Activated CD4-positive, alpha-beta T cell treated with anti-CD3 and anti-CD28 coated beads, Interleukin-2, Interleukin-4, amounts not matched to agents 100 ng/mL and 50 ng/mL, durations not matched to agents 16 hours and 8 hours (primary cell): ENCODE data around the gene TTC34.

ENCODE experiments used
- DNase-seq: peaks from one replicate; pipeline ENCODE4 v3.0.0-alpha.2; 2020; ENCODE audit warnings: low spot score

The TTC34 gene, protein sequence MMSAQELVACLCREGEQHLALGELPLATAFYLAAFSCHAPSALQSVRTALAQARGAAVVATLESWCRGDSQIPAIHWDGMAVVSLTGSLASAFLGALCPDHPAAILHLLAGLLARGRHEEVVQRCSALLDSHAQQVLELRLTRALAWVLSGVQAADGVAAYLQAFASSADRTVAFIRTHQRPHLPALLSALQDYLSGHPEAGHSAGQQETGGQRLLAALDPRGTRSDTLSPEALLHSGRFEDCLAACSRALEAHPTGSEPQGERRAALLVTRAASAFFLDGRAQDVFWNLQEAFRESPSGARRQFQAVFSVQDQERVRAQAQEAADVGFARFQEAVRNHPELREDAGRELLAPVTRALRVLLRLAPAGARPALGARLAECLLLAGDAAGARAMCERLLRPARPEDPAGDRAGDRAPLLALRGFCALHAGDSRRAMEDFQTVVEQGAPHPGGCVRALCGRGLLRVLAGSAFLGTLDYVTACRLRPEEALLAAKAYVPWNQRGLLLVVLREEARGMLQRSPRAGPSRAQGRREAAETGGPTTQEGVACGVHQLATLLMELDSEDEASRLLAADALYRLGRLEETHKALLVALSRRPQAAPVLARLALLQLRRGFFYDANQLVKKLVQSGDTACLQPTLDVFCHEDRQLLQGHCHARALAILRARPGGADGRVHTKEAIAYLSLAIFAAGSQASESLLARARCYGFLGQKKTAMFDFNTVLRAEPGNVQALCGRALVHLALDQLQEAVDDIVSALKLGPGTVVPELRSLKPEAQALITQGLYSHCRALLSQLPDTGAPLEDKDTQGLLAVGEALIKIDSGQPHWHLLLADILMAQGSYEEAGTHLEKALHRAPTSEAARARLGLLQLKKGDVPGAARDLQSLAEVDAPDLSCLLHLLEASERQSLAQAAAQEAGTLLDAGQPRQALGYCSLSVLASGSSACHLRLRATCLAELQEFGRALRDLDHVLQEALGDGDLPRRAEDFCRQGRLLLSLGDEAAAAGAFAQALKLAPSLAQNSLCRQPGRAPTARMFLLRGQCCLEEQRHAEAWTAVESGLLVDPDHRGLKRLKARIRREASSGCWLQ

DNA sequence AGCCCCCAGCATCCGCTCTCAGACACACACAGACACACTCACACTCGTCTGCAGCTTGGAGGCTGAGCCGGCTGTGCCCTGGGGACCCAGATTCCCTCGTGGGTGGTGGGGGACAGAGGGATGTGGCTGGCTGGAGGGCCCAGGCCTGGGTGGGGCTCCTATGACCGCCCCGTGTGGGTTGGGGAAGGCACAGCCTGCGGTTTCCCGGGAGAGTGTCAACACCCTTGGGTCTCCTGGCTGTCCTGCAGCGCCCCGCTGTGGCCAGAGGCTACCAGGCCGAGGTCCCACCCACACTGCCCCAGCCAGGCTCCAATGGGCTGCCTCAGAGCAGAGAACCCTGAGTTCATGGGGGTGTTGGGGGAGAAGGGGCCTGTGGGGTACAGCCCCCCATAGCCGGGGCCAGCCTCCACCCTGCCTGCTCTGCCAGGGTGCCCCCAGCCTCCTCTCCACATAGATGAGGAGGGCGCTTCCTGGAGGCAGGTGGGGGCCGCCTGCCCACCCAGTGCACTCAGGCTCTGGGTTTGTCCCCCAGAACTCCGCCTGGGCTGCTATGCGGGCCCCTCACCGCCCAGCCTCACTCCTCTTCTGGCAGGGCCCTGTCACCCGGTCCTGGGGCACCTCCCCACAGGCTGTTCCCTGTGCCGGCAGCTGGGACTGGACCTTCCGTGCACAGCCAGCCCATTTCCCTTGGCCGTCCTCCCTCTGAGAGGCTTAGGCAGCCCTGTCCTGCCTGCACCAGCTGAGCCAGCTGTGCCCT lies at the start of gene TTC34:
TSS of gene TTC34 (minus strand) at position 159 of the 757 bp plus-strand sequence. CDS start 866 bp downstream, outside the sequence.
- DNase-seq = peak; percentile 48

DNA sequence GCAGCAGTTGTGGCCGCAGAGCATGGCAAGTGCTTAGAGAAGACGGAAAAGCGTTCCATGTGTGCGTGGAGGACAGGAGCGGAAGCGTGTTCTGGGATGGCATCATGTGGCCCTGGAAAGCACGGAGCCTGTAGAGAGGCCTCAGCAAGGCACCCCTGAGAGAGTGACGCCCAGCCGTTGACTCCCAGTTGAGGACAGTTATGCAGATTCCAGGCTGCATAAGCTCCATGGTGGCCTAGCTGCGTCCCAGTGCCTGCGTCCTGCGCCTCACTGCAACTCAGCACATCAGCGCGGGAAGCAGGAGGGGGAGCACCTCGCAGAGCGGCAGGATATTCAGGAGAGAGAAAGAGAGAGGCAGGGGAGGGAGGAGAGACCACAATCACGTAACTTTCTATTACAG lies 49.0 kb upstream of the TTC34 start:
- no peak for DNase-seq

- no peak for DNase-seq
Observed at GRCh38 chr1:2848006-2848670, 46.6 kb upstream of the TTC34 start.

DNA sequence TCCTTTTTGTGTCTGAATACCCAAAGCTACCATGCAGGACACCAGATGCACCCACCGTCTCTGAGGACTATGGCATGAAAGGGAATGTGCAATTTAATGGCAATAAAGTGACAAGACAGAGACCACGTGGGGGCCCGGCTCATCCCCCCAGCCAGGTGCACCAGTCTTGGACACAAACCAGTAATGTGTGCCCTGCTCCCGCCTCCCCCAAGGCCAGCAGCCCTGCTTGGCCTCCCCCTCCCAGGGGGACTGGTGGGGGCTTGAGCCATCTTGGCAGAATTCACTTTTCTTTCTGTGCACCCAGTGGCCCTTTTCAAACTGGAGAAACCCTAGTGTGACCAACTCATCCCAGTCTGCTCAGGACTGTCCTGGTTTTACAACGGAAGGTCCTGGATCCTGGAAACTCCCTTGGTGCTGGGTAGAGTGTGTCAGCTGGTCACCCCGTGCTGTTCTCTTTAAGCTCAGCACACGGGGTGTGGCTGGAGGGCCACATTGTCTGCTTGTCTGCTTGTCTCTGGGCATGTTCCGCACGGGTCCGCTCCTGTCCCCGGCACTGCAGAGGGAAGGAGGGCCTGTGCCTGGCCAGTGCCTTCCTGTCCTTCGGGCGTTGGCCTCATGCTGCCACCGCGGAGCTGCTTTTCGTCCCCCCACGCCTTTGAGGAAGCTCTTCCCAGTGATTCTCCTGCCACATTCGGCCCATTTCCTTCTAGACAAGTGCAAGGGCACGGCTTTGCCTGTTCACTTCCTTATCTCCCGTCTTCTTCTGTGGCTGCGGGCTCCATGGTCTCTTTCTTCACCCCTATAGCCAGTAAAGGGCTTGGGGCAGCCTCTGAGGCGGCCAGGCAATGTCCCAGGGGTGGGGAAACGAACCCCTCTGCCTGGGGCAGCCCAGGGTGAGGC lies 45.8 kb upstream of the TTC34 start:
- DNase-seq = no peak

DNA sequence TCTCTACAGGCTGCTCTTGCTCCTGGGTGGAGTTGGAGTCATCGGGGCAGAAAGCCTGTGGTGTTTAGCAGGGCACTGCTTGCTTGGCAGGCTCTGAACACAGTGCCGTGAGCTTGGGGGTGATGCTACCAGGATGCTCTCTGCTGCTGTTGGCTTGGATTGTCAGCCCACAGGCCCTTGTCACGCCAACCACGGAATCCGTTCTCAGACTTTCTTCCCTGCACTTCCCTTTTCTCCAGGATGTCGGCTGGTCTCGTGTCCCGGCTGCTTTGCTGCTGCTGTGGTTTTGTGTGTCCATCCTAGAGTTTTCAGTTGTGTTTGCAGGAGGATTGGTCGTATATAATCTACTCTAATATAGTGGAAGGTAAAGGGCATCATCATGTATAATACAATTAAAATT lies 44.4 kb upstream of the TTC34 start:
- DNase-seq = no peak

- peak; percentile 37 for DNase-seq
Observed at GRCh38 chr1:2840036-2840809, 38.7 kb upstream of the TTC34 start.

DNA sequence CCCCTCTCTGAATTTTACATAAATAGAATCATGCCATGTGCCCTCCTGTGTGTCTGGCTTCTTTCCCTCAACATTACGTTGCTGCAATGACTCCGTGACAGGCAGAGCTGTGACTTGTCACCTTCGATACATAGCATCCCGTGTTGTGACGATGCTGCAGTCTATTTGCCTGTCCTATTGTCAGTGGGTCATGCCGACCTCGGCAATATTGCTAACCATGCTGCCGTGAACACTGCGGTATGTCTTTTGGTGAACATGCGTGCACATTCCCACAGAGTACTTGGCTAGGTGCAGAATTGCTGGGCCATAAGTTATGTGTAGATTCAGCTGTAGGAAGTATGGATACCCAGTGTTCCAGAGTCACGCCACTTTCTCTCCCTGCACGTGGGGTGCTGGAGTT lies 36.3 kb upstream of the TTC34 start:
- no peak for DNase-seq

DNA sequence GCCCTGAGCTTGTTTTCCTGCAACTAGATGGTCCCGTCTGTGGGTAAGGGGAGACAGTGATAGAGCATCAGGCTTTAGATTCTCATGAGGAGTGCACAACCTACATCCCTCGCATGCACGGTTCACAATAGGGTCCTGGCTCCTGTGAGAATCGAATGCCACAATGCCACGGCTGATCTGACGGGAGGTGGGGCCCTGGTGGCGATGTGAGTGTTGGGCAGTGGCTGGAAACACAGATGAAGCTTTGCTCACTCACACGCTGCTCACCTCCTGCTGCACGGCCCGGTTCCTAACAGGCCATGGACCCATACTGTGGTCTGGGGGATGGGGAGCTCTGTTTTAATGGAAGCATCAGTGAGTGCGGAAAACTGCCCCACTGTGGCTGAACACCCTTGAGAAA lies 35.8 kb upstream of the TTC34 start:
- no peak for DNase-seq

DNA sequence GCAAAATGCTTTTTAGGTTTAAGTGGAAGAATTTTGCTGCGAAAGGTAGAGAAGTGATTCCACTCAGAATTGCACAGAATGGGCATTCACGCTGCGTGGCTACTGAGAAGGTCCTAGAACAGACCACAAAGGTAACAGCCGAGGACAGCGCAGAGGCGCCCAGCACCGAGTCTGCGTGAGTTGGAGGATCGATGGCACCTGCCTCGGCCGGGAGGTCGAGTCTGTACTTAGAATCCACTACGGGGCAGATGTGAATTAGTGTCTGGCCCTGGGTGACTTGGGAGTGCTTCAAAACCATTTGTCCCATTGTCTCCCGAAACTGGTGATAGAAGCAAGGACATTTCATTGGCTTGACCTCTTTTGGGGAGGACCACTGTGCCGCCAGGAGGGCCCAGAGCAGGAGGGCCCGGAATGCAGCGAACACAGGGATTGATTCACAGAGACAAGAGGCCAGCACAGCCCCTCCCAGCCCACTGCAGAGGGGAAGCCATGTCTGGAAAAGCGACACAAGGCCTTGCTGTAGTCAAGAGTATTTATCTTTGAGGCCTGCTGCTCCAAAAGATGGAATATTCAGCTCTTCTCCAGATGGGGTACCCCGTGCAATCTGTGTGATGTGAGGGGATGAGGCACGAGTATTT lies 35.0 kb upstream of the TTC34 start:
- no peak for DNase-seq

GRCh38 chr1:2835650-2836159 lies 34.2 kb upstream of the TTC34 start:
- DNase-seq = no peak

DNA sequence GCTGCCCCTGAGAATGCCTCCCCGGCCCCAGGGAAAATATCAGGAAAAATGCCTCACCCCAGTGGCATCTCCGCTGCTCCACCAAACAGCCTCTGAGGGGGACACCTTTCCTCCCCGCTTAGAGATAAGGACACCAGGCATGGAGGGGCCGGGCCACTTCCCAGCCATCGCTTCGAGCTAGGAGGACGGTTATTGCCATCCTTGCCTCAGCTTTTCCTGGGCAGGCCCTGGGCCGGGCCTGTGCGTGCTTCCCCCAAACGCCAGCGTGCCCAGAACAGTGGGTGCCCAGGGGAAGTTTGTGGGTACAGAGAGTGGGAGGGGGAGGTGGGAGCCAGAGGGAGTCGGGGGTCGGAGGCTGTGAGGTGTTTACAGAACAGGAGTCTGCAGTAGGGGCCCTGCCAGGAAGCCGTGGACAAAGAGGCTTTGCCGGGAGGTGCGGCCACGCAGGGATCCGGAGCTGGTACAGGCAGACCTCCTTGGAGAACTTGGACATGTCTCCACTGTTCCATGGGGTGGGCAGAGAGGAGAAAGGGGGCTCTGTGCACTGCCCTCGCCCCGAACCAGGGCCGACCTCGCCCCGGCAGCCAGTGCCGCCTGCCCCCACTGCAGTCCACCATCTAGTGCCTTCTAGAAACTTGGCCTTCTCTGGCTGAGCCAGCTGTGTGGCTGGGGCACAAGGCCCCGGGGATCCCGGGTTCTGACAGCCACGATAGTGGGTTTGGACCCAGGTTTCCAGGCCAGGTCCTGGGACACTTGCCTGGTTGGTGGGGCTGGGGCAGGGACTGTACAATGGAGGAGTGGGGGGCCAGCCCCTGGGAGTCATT lies 33.5 kb upstream of the TTC34 start:
- no peak for DNase-seq

DNA sequence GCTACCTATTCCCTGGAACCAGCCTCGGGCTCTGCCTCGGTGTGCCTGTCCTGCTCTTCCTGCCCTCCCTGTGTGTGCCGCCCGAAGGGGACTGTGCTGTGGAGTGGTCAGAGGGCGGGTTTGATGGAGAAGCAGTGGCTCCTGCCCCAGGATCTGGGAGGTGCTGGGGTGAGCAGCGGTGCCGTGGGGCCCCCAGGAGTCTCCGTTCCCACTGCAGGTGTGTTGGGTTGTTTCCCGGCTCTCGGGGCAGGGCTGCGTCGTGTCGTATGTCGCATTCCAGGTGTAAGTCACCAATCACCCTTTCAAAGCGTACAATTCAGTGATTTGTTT lies 32.6 kb upstream of the TTC34 start:
- DNase-seq = no peak

DNA sequence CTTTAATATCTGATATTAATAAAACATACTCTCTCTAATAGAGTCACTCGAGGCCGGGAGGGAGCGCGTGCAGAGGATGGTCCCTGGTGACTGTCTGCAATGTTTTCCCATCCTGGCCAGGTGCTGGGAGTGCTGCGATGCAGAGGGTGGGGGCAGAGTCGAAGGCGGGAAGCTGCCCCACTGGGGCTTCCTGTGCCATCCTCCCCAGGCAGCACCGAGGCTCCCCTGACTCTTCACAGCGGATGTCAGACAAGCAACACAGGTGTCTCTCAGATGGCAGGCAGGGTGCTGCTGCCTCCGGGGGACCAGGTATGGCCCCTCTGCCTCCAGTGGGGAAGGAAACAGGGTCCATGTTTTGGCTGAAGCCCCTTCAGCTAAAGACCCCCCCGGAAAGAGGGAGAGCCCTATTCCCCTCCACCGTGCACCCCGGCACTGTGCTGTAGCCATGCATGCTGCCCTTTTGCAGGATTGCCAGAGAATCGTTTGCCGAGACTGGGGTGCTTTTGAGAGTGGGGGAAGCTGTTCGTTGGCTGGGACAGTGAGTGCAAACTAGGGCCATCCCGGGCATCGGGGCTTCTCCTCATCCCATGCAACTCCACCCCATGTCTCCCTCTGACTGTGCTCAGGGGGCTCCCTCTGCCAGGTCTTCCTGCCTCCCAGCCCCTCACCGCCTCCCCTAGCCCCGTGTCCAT lies 32.1 kb upstream of the TTC34 start:
- DNase-seq = no peak

DNA sequence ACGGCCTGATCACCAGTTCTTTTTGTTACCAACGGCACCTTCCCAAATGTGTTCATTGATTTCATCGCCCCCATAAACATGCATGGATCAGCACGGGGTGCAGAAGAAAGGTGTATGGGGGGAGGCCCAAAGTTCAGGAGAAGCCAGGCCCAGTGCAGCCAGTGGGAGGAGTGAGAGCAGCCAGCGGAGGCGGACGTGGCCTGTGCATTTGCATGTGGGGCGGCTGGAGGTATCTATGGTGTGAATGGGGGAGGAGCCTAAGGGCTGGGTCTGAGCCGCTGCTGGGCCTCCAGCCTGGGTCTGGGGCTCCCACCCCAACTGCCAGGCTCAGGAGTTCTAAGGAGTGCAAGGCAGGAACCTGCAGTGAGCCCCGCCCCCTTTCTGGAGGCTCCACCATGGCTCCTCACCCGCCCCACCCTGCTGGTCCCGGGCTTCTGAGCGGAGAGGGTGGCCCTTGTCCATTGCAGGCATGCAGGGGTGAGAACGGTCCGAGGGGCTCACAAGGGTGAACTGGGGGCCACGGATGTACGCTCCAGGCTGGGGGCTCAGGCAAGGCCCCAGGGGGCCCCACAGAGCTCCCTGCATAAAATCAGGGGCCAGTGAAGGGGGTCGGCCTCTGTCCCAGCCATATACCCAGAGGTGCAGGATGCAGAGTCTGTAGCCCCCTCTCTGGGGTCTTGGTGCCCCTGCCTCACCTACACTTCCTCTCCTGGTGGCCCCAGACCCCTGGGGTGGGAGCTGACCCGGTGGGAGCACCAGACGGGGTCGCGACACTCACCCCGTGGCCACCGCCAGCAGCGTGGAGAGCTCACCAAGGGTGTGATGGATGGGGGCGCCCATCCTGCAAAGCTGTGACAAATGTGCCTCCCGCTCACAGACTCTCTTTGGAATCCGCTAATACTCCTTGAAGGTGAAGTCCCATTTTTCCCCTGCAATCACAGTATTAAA lies 31.3 kb upstream of the TTC34 start:
- no peak for DNase-seq

DNA sequence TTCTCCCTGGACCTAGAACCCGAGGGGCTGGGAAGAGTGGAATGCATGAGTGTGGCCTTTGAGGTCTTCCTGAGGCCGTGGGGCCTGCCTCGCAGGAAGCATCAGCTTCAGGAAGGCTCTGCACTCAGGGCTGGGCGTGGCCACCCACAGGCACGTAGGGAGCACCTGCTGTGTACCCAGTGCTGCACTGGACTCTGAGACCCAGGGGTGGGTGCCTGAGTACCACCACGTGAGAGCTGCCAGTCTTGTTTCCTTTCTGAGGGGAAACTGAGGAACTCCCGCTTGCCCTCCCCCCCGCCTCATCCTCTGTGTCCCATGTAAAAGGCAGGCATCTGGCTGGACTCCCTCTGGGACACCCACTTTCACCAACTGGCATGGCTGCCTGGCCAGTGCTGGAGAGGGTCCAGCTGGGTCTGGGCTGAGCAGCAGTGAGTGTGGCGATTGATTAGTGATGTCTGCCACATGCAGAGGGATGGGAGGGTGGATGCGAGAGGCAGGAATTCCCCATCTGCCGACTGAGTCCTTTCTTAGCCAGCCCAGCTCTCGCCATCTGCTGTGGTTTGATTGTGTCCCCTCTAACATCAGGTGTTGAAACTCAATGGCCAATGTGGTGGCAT lies 30.2 kb upstream of the TTC34 start:
- DNase-seq = no peak
